NOMO-1 treated with DMSO at 0.1 percent for 48 hours (cell line): ENCODE data around the gene HIPK1.
A peak's percentile ranks its signal among the peaks of the same experiment; 100 is the strongest.

Source experiments
- DNase-seq: peaks from one replicate; lab custom pipeline; 2025; ENCODE audit not compliant: unreplicated experiment; lab: John Stamatoyannopoulos, UW

HIPK1 gene

DNA sequence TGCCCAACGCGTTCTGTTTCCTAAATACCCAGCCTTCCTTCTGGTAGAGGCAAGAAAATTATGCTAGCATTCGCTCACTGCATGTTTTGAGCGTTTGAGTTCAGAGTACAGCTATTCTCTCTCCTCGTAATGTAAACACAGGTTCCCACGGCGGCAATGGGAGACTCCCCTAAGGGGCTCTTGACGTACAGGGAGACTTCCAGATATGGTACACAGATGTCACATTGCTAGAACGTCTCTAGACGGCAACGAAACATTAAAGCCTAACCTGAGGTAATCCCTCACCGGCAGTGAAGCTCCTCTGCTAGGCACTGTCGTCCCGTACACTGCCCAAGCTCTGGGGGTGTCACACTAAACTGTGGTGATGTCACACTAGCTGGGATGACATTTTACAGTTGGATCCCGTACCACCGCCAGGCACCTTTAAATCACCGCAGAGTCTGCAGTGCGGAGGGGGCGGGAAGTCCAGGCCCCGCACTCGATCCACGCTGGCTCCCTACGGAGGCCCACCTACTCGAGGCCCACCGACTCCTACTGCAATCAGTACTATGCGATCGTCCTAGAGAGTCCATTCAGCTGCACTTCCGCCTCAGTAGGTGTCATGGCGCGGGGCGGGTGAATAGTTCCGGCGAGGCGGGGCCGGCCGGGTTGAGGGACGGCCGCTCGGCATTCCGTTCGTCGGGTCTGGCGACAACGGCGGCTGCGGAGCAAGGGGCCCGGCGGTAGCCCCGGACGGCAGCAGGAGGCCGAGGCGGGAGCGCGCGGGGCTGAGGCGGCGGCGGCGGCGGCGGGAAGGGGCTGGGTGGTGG lies at the start of gene HIPK1:
Gene HIPK1 (plus strand): TSS at position 384 of the 809 bp plus-strand sequence.
- peak; percentile 88 for DNase-seq

GRCh38 chr1:113879739-113880038 lies 49.4 kb upstream of the HIPK1 start:
- DNase-seq = no peak

DNA sequence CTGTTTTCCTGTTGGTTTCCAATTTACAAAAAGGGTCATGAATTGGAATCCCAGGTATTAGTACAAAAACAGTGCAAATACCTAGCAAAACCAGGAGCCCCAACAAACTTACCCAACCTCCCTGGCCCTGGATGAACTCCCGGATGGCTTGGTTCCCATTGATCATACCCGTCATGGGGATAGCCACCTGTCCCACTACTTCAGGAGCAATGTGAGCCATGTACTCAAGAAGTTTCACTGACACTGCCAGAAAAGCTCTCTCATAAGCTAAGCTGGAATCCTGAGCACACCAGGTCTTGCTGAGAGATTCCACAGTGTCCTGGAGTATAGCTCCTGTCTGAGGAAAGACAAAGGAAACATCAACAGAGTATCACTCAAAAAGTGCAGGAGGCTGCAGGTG lies 47.5 kb upstream of the HIPK1 start:
- no peak for DNase-seq

- no peak for DNase-seq
Observed at GRCh38 chr1:113886417-113887401, 42.4 kb upstream of the HIPK1 start.

DNA sequence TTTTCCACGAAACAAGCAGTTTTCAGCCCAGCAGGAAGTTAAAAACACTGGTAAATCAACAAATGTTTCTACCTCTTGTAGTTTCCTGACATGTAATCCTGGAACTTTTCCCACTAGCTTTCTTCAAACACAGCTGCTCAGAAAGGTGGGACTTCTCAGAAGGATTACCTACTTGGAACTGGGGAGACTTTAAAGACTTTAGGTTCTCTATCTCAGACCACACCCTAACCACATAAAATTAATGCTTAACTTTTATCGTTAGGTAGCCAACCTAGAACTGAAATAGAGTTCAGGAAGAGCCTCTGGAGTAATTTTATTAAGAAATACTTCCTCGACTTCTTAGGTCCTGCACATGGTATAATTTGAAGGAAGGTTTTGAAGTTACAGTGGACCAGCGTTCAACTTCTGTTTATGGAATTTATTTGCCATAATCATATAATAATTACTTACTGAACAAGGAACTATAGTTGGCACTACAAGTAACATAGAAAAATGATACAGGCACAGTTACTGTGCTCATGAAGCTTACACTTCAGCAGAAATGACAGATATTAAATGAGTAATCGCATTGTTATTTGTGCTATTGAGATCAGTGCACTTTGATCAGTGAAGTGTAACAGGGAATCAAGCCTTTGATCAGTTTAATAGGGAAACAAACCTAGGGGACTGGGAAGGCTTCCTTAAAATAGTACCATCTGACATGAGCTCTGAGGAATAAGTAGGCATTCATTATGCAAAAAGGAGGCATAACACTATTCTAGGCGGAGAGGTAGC lies 41.5 kb upstream of the HIPK1 start, which contains the start of gene BCL2L15:
Gene BCL2L15 (minus strand): TSS at position 180 of the 774 bp plus-strand sequence. CDS start 206 bp downstream, outside the sequence.
- peak; percentile 14 for DNase-seq

DNA sequence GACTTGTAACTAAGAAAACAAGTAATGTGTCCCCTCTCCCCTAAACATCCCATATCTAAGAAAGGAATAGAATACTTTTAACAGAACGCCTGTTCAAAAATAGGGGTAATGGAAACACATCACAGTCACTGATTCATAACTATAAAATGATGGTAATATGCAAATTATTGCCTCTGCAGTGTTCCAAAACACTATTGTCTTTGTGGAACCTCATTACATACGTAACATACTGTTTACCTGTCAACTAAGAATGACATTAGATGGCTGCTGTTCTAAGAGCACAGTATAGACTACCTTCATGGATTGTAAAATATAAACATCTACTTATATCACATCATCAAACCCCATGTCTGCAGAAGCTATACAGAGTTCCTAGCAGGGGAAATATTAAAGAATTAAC lies 38.3 kb upstream of the HIPK1 start:
- no peak for DNase-seq

DNA sequence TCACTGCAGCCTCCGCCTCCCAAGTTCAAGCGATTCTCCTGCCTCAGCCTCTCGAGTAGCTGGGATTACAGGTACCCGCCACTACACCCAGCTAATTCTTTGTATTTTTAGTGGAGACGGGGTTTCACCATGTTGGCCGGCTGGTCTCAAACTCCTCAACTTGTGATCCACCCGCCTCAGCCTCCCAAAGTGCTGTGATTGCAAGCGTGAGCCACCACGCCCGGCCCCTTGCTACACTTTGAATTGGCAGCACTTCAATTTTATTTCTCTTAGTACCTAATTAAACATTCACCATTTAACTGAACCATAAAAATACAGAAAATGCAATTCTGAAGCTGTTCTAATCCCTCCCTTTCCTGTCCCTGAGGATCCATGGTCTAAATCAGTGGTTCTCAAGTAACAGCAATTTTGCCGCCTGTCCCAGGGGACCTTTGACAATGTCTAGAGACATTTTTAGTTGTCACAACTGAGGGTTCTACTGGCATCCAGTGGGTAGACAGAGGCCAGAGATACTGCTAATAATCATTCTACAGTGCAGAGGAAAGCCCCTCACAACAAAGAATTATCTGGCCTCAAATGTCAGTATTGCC lies 37.4 kb upstream of the HIPK1 start:
- DNase-seq = no peak

- DNase-seq = no peak
Observed at GRCh38 chr1:113893267-113893666, 35.9 kb upstream of the HIPK1 start.

GRCh38 chr1:113895098-113895497 lies 34.0 kb upstream of the HIPK1 start:
- DNase-seq = no peak

DNA sequence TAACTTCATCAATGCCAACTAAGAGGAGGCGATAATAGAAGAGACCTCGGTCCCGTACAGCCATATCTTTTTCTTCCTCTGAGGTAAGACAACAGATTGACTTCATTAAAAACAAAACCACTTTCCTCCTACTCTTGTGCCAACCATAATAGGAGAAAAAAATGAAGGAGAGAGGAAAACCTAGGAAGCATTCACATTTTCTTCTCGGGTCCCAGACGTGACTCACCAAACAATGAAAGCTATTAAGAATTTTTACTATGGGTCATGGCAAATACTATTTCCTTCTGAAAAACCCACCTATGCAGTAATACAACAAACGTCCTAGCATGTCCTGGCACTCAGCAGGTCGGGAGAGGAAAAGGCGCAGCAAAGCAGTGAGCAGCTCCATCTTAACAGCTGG lies 33.2 kb upstream of the HIPK1 start:
- DNase-seq = no peak

GRCh38 chr1:113898241-113898814 lies 30.8 kb upstream of the HIPK1 start:
- DNase-seq = peak; percentile 36

DNA sequence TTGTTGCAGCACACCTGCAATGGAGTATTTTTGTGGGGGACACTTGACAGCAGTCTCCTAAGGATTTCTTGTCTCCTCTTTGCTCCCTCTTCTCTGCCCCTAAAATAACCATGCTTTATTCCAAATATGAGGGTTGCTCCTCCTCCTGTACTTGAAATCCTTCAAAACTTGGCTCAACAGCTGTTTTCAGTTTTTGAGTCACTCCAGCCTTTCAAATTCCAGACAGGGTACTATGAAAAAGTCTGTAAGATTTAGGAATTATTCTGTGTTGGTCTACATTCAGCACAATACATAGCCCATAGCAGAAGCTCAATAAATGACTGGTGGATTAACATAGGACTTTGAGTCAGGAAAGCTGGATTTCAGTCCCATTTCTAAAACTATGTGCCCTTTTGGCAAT lies 30.0 kb upstream of the HIPK1 start:
- no peak for DNase-seq

DNA sequence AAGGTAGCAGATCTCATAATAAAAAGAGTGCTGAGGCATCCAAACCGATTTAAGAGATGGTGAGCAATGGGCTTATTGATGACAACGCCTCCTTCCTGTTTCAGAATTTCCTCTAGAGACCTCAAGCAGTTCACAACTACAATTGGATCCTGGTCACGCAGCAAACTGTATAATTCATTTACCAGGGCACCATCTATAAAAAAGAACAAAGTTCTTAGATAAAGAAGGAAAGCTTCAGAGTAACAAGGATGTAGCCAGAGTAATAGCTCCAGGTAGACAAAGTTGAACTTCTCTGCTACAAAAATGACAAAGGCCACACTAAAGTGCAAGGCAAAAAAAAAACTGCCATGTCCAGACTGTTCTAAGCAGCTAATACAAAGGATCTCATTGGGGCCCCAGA lies 27.9 kb upstream of the HIPK1 start:
- DNase-seq = no peak

DNA sequence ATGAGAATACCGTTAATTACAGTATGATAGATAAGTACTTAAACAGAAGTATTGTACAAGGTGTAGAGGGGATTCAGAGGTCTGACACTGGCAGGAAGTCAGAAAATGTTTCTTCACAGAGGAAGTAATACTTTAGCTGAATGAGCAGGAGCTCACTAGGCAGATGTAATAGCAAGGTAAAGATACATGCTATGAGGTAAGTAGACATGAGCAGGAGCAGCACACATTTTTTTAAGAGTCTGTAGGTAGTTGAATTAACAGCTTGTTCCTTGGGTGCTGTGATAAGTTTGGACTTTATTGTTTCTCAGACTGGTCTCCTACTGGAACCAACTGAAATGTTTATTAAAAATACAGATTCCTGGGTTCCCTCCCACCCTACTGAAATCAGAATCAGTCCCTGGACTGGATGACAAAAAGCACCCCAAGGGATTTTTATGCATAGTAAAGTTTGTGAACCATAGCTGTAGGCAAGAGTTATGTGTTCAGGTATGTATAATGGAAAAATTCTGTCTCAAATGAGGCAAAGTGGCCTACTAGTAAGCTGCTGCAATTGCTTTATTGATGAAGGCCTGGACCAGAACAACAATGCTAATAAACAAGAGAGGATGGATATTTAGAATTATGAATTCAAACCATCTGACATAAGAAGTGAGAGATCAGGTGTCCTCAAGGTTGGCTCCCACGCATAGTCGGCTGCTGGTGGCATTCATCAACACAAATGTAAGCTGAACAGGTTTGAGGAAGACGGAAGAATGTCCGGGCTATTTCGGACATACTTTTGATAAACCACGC lies 25.4 kb upstream of the HIPK1 start:
- peak; percentile 55 for DNase-seq

- DNase-seq = peak; percentile 62
Observed at GRCh38 chr1:113904293-113904673, 24.8 kb upstream of the HIPK1 start.

DNA sequence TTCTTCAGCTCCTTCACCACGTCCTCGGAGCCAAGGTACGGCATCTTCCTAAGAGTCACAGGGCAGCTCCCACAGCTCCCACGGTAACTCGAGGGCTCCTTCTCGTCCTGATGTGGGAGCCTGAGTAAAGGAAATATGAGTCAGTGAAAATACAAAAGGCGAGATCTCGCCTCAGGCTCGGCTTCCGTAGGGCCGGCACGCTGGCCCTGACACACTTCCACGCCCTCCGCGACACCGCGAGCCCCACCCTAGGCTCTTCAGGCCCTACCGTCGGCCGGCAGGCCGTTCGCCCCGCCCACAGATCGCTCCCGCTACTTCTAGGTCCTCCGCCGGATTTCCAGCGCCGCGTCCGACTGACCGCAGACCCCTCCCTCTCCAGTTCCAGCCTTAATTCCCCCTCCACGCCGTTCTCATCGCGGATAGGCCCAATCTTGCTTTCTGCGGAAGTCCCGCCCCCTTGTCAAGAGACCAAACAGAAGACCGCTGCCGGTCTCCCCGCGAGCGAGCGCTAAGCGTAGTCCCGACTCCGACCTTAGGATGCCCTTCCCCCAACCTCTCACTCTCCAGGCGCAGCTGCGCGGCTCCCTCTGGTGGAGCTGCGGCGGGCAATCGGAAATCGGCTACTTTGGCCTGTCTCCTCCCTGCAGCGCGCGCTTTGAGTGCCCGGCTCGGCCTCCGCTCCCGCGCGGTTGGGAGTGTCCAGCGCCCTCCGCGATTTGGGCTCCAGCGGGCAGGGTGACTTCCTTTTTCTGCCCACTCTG lies 24.3 kb upstream of the HIPK1 start, which contains the start of the genes AP4B1 and DCLRE1B:
Gene AP4B1 (minus strand): TSS at position 126 of the 761 bp plus-strand sequence. CDS start 82 bp downstream, at position 44.
Gene DCLRE1B (plus strand): TSS at position 653 of the 761 bp plus-strand sequence. CDS start 261 bp downstream, outside the sequence.
- DNase-seq = peak; percentile 100

DNA sequence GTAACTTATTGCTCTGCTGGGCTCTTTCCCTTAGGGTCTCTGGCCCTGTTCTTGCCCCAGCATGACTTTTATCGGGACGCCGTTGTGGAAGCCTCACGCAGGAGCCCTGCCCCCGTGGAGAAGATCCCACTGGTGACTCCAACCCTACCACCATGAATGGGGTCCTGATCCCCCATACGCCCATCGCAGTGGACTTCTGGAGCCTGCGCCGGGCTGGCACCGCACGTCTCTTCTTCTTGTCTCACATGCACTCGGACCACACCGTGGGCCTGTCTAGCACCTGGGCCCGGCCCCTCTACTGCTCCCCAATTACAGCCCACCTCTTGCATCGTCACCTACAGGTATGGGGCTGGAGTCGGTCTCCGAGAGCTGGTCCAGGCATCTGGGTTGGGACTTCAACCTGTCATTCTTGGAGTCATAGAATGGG lies 23.7 kb upstream of the HIPK1 start:
- no peak for DNase-seq

- DNase-seq = no peak
Observed at GRCh38 chr1:113912594-113913311, 16.4 kb upstream of the HIPK1 start.
